Mucosa of descending colon (tissue), 3 donors: Measurements from ENCODE around the gene MT1X. TPM values are rescaled to one million over a fixed set of nuclear protein-coding genes. Genes with fewer than 3 reads are reported as not detected.
"Not testable (repeated sequence)": the region's sequence is repeated elsewhere in the genome, so short reads cannot be mapped to it uniquely, and the experiment has no call there.

Source experiments
- ATAC-seq: fragments of 200-7000 bp; cut with Tn5 transposase; one replicate; pipeline ENCODE4 v1.9.1; 2020; ENCODE audit warnings: mild to moderate bottlenecking, moderate library complexity
- DNase-seq, 3 donors: peaks; one replicate each; pipeline ENCODE4 v3.0.0-alpha.2; 2020
- H3K36me3 ChIP-seq: fragments of 200-600 bp; one replicate; pipeline ENCODE4 v1.8.0; 2021; ENCODE audit warnings: low read depth, mild to moderate bottlenecking
- H3K4me1 ChIP-seq: fragments of 200-600 bp; one replicate; pipeline ENCODE4 v1.8.0; 2021; ENCODE audit warnings: low read depth, mild to moderate bottlenecking
- H3K4me3 ChIP-seq: fragments of 200-600 bp; one replicate; pipeline ENCODE4 v1.8.0; 2021; ENCODE audit warnings: mild to moderate bottlenecking
- H3K9me3 ChIP-seq: fragments of 200-600 bp; one replicate; pipeline ENCODE4 v1.8.0; 2021; ENCODE audit warnings: mild to moderate bottlenecking
- intact Hi-C, 2 donors: fragments of 100-400 bp; cut with DNase I in 1 of 2; cut with micrococcal nuclease in 1 of 2; formaldehyde crosslinking; loops; one replicate each; pipeline versions ENCODE4 v1.11.0 to v1.11.1; 2022; cut with DNase I, micrococcal nuclease
- total RNA-seq, 3 donors: library from RNA; stranded (reverse); fragmentation: NEBNext Ultra II Directional in 2 of 3; extraction: Animal tissue kit (Norgen Biotek cat#: 25700) in 2 of 3; gene quantifications; one replicate each; pipeline versions ENCODE4 v1.2.1 to v1.2.4, GENCODE V29; 2021 to 2023
- TF ChIP-seq, protein P1 (sequence below): fragments of 200-600 bp; IDR thresholded peaks from one replicate; pipeline ENCODE4 v1.8.0; 2022; ENCODE audit warnings: antibody characterized with exemption, mild to moderate bottlenecking
- donor health status: DM: no; HTN: no; CAD: no; lungs with moderate emphysema.
- donor health status: DM: no; HTN: no; CAD: no.
- donor health status: DM: no; HTN: yes; CAD: no.

MT1X gene
- total RNA-seq, 3 donors from 2014 or later = 78.3 to 157 (median 84.1) TPM

DNA sequence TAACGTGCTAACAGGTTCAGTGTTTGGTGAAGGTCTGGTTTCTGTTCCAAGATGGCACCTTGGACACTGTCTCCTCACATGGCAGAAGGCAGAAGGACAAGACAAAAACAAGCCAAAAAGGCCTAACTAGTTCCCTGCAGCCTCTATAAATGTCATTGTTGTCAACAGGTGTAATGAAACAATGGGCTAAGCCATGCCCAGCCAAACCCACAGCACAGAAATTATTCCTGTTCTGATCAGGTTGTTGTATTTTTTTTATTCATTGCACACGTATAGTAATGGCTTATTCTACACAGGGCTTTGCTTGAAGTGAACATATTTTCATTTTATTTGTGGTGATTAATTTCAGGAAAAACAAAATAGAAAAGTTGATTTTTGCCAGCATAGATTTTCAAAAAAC, 31.5 kb downstream of the MT1X start:
- no peaks in the 10 kb centered on the region for H3K9me3 ChIP-seq
- TF ChIP-seq, protein P1, sequence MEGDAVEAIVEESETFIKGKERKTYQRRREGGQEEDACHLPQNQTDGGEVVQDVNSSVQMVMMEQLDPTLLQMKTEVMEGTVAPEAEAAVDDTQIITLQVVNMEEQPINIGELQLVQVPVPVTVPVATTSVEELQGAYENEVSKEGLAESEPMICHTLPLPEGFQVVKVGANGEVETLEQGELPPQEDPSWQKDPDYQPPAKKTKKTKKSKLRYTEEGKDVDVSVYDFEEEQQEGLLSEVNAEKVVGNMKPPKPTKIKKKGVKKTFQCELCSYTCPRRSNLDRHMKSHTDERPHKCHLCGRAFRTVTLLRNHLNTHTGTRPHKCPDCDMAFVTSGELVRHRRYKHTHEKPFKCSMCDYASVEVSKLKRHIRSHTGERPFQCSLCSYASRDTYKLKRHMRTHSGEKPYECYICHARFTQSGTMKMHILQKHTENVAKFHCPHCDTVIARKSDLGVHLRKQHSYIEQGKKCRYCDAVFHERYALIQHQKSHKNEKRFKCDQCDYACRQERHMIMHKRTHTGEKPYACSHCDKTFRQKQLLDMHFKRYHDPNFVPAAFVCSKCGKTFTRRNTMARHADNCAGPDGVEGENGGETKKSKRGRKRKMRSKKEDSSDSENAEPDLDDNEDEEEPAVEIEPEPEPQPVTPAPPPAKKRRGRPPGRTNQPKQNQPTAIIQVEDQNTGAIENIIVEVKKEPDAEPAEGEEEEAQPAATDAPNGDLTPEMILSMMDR = no peak
- intact Hi-C loops = no loop called here
- DNase-seq = no peak
- no peaks in the 10 kb centered on the region for H3K4me1 ChIP-seq
- no peak overlapping the region for H3K4me3 ChIP-seq
- no peak for ATAC-seq
- H3K36me3 ChIP-seq = no peaks in the 10 kb centered on the region

DNA sequence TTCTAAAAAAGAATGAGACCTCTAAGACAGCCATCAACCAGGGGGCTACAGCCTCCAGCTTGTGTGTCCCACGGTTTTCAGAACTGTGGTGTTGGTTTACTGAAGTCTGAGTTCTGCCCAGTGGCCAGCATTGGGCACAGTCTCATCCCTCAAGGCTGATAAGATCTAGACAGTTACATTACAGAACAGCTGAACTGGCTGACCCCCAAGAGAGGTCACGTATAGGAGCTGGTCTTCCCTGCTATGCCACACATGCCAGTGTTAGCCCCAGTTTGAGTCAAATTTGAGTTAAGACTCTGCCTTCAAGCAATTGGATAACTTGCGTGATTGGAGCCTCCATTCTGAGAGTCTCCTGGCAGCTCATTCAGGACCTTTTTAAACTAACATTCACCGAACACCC, 32.9 kb downstream of the MT1X start:
- no peak for ATAC-seq
- H3K4me1 ChIP-seq = no peaks in the 10 kb centered on the region
- intact Hi-C loops = no loop called here
- H3K4me3 ChIP-seq = no peak overlapping the region
- H3K9me3 ChIP-seq = no peaks in the 10 kb centered on the region
- no peaks in the 10 kb centered on the region for H3K36me3 ChIP-seq
- DNase-seq = no peak
- TF ChIP-seq, protein P1 = no peak

DNA sequence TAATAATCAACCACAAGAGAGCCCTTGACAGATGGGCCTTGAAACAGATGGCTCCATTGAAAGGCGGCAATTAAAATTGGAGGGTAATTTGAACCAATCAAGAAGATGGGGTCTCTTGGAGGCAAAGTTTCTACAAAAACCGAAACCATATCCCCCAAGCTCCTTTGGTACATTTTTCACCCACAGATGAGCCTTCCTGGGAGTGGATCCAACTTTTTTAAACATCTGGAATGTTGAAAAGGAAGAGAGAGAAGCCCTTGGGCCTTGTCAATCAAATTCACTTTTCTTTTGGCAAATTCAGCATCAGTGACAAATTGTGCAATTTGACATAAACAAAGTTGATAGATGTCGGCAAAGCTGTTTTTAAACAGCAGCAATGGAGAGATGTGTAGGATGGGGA, 34.5 kb downstream of the MT1X start:
- Histone ChIP-seq H3K4me1 (no peaks in the 10 kb centered on the region), H3K4me3 (no peak overlapping the region), H3K36me3 (no peaks in the 10 kb centered on the region), H3K9me3 (no peaks in the 10 kb centered on the region)
- TF ChIP-seq, protein P1 = no peak
- DNase-seq = no peak
- ATAC-seq = no peak
- intact Hi-C loops = no loop called here

DNA sequence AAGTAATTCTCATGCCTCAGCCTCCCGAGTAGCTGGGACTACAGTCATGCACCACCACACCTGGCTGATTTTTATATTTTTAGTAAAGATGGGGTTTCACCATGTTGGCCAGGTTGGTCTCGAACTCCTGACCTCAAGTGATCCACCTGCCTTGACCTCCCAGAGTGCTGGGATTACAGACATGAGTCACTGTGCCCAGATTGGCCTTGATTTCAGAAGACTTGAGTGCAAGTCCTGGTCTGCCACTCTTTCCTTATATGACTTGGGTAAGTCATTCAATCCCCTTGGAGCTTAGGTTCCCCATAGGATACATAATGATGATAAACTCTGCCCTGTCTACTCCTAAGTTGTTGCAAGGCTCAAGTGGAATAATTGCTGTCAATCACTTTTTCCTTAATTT, 35.3 kb downstream of the MT1X start:
- H3K4me1 ChIP-seq, intact Hi-C loops, H3K36me3 ChIP-seq, H3K9me3 ChIP-seq, DNase-seq, H3K4me3 ChIP-seq, ATAC-seq: not testable (repeated sequence)

DNA sequence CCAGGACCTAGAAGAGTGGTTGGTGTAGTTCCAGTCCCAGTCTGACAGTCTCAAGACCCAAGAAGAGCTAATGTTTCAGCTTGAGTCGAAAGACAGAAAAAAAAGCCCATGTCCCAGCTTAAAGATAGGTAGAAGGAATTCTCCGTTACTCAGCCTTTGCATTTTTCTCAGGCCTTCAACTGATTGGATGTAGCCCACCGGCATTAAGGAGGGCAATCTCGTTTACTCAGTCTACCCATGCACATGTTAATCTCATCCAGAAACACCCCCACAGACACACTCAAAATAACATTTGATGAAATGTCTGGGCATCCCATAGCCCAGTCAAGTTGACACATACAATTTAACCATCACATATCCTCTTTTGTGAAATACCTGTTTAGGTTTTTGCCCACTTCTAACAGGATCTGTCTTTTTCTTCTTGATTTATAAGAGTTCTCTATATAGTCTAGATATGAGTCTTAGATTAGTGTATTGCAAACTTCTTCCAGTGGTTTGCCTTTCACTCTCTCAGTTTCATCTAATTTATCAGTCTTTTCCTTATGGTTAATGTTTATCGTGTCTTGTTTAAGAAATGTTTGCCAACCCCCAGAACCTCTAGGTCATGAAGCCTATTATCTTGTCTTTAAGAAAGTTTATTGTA, 40.1 kb downstream of the MT1X start:
- no peak for ATAC-seq
- TF ChIP-seq, protein P1 = no peak
- intact Hi-C loops = no loop called here

DNA sequence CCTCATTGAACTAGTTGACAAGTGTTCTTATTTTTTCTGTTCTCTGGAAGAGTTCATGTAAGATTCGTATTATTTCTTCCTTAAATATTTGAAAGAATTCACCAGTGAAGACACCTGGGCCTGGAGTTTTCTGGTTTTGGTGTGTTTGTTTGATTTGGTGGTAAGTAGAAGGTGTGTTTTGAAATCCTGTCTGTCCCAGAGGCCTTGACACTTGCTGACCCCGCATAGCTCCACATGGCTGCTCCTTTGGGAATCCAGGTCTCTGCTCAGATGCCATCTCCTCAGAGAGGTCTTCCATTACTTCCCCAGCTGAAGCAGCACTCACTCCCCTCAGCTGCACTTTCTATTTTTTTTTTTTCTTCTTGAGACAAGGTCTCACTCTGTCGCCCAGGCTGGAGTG, 41.9 kb downstream of the MT1X start:
- Histone ChIP-seq H3K4me1 (peaks cover 2% of the 10 kb centered on the region), H3K9me3 (no peaks in the 10 kb centered on the region), H3K4me3 (no peak overlapping the region), H3K36me3 (no peaks in the 10 kb centered on the region)
- TF ChIP-seq, protein P1 = no peak
- DNase-seq = no peak
- ATAC-seq = no peak
- intact Hi-C loops = no loop called here

More for the DNA sequence above, 40.1 kb downstream of the MT1X start:
- H3K36me3 ChIP-seq = no peaks in the 10 kb centered on the region
- no peaks in the 10 kb centered on the region for H3K9me3 ChIP-seq
- no peak overlapping the region for H3K4me3 ChIP-seq
- DNase-seq = no peak
- H3K4me1 ChIP-seq = no peaks in the 10 kb centered on the region
